ENCODE results near the gene CNGA2.
"Not testable (repeated sequence)": the region's sequence is repeated elsewhere in the genome, so short reads cannot be mapped to it uniquely, and the experiment has no call there.

Gene CNGA2

DNA sequence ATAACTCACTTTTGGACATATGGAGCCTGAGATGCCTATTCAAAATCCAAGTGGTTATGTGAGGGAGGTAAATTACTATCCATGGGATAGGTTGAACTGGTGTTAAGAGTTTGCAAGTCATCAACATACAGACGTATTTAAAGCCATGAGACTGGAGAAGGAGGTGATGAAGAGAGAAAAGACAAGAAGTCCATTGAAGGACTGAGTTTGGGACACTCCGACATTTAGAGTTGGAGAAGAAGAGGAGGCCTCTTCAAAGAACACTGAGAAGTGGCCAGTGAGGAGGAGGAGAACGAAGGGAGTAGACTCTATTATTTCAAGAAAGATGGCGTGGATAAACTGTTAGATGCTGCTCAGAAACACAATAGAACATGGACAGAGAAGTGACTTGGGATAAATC lies at the start of gene CNGA2:
Gene CNGA2 (plus strand): TSS at position 301 of the 400 bp plus-strand sequence. CDS start 3,738 bp downstream, outside the sequence.
- DNase-seq (ENCODE audit: low spot score): no peak

DNA sequence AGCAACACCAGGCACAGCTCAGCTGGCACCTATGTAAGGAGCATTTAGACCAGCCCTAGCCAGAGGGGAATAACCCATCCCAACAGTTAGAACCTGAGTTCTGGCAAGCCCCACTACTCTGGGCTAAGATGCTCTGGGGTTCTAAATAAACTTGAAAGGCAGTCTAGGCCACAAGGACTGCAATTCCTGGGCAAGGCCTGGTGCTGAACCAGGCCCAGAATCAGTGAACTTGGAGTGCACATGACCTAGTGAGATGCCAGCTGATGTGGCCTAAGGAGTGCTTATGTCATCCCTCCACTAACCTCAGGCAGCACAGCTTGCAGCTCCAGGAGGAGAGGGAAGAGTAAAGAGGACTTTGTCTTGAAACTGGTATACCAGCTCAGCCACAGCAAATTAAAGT lies 46.9 kb upstream of the CNGA2 start:
- no peak for DNase-seq (ENCODE audit: low spot score)

DNA sequence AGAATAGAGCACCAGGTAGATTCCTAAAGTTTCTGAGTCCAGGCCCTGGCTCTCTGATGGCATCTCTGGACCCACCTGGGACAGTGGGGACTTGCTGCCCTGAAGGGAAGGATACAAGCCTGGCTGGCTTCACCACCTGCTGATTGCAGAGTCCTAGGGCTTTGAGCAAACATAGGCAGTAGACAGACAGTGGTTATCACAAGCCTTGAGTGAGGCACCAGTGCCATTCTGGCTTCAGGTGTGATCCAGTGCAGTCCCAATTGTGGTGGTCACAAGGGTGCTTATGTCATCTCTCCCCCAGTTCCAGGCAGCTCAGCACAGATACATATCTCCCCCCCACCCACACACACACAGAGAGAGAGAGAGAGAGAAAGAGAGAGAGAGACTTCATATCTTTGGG lies 45.9 kb upstream of the CNGA2 start:
- DNase-seq (ENCODE audit: low spot score): no peak

DNA sequence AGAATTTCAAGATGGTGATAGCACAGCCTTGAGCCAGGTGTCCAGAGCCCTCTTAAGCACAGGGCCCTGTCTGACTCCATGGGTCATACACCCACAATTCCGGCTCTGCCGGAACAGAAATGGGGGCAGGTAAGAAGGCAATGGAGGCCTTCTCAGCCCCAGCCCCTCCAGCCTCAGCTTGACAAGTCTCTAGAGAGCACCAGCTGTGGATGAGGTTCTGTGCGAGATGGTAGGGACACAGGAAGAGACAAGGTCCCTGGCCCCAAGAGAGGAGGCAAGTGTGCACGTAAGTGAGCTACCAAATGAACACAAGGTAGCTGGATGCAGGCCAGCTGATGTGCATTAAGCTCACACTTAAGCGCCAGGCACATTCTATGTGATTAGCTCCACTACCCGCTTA lies 41.7 kb upstream of the CNGA2 start:
- DNase-seq (ENCODE audit: low spot score): no peak

DNA sequence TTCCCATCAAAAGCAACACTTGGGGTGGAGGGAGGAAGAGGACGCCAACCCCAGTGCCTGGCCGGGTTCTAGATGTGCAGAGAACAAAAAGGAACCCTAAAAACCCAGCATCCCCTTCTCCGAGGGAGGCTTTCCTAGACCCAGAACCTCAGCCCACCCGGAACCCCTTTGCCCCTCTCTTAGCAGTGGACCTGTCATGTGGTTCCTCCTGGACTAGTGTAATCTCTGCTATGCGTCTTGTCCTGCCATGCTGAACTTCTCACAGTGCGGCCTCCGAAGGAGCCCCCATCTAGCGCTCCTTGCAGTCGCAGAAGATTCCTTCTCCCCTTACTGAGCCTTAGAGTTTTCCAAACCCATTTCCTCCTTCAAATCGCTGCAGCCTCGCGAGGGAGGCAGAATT lies 40.4 kb upstream of the CNGA2 start:
- DNase-seq (ENCODE audit: low spot score): no peak

DNA sequence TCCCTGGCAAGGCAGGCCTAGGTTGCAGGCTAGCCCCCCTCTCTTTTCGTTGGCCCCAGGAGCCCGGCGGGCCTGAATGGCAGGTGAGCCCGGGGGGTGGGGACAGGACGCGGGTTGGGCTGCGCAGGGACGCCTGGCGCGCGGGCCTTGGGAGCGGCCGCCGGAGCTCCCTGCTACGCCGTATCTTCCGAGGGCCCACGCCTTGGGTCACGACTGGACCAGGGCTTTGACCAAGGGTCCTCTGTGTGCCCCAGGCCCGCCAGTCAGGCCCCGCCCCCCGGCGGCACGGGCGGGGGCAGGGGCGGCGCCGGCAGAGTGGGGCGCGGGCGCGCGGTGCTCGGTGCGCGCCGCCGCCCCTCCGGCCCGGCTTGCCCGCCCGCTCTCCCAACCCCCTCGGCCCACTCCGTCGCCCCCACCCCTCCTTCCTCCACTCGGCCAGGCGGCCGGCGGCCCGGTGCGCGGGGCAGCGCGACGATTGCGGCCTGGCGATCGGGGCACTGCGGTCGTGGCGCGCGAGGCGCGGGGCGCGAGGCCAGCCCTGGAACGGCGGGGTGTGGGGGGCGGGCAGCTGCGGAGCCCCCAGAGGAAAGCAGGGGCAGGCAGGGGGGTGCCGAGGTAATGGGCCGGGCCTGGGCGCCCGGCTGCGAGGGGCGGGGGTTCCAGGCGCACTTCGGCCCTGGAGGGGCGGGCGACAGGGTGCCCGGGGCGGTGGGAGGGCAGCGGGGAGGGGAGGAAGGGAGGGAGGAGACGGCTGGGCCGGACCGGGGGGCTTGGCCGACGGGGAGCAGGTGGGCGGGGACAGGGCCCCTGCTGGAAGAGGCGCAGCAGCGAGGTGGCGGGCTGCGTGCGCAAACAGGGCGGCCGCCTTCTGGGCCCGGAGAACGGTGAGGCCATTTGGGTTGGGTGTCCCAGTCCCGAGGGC lies 39.6 kb upstream of the CNGA2 start, which contains the start of gene PRRG3:
Gene PRRG3 (plus strand): TSS at position 798 of the 922 bp plus-strand sequence. CDS start 3,357 bp downstream, outside the sequence.
- DNase-seq (ENCODE audit: low spot score): no peak

DNA sequence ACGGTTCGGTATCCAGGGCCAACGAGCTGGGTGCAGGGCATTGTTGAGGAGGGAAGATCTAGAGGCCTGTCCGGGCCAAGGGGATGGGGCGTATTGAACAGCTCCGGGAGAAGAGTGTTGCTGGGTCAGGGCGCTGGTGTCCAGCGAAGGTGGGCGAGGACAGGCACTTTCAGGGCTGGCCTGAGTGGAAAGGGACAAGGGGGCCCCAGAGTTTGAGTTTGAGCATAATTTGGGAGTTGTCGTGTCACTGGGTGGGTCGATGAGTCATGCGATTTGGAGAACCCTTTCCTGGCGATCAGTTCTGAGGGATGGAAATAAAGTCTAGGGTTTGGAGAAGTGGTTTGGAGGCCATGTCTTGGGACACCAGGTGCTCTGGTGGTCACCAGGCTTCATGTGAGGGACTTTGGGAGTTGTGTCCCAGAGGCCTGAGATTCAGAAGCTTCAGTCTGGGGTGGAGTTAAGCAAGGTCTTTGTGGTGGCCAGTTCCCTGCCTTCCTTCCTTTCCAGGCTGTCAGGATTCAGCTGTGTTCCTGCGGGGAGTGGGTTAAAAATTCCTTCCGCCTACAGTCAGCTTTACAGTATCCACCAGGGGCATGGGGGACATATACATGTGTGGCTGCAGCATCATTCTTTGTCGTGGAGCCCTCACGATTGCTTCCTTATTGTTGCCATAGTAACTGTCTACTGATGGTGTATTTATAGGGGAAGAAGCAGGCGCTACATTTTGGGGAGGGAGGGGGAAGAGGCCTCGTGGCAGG lies 38.8 kb upstream of the CNGA2 start:
- no peak for DNase-seq (ENCODE audit: low spot score)

DNA sequence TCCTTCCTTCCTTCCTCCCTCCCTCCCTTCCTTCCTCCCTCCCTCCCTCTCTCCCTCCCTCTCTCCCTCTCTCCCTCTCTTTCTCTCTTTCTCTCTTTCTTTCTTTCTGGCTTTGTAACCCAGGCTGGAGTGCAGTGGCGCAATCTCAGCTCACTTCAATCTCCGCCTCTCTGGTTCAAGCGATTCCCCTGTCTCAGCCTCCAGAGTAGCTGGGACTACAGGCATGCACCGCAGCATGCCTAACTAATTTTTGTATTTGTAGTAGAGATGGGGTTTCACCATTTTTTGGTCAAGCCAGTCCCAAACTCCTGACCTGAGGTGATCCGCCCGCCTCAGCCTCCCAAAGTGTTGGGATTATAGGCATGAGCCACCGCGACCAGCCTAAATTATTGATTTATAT lies 37.5 kb upstream of the CNGA2 start:
- not testable (repeated sequence) for DNase-seq (ENCODE audit: low spot score)

DNA sequence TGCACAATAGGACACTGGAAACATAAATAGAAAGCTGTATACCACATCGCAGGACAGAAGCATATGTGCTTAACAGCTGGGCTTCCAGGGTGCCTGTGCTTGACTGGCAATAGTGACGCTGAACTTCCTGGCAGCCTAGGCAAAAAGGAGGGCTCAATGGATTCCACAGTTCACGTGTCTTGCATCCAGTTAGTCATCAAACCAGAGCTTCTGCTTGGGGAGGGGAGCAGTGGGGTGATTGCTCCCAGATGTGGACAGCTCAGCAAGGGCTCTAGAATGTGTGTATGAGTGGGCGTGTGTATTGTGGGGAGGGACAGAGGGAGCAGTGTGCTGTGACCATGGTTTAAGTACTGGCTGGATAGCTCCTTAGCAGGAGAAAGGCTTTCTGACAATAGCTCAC lies 37.0 kb upstream of the CNGA2 start:
- peak; percentile 88 for DNase-seq (ENCODE audit: low spot score)

DNA sequence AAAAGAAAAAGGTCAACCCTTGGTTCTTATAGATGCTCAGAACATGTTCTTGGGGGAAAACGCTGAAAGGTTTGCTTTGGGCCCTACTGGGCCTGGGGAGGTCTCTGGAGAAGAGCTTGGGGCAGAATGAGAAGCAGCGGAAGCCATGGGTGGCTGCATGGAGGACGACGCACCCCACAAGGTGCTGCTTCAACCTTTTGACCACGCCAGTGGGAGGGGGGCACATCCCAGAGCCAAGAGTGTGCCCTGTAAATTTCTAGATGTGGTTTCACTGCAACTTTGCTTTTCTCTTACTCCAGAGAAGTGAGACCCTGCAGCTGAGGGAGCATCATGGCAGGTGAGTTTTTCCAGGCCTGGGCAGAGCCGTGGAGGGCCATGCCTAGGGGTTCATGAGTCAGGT lies 36.1 kb upstream of the CNGA2 start:
- DNase-seq (ENCODE audit: low spot score): no peak

DNA sequence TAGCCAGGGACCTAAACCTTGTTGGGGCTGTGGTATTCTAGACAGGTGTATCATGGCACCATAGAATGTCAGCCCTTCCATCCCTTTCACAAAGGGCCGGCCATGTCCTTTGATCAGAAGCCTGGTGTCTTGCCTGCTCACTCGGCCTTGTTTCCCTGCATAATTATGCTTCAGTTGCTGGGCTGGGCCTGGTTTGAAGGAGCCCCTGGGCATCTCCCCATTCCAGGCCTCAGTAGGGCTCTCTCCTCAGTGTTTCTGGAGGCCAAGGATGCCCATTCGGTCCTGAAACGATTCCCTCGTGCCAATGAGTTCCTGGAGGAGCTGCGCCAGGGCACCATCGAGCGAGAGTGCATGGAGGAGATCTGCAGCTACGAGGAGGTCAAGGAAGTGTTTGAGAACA lies 34.8 kb upstream of the CNGA2 start:
- DNase-seq (ENCODE audit: low spot score): no peak

DNA sequence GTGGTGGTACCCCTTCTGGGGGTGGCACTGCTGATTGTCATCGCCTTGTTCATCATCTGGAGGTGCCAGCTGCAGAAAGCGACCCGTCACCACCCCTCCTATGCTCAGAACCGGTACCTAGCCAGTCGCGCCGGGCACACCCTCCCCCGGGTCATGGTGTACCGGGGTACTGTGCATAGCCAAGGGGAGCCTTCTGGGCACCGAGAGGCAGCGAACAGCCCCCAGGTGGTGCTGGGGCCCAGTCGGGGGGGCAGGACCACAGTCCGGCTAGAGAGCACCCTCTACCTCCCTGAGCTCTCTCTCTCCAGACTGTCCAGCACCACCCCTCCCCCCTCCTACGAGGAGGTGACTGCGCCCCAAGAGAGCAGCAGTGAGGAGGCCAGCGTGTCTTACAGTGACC lies 34.0 kb upstream of the CNGA2 start:
- DNase-seq (ENCODE audit: low spot score): no peak

DNA sequence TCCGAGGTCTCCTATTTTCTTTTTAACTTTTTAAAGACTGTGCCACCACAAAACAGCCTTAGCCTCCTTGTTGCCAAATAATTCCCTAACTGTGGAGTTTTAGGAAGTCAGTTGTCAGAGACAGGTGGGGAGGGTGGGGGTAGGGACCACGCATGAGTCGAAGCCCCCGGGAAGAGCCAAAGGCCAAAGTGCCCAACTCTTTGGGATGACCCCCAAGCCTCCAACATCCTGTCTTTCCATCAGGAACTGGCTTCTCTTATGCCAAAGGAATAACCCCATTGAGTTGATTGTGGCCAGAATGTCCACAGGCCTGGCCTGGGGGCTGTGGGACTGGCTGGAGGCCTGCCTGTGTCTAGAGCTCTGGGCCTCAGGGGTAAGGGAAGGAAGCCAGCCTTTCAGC lies 33.5 kb upstream of the CNGA2 start:
- no peak for DNase-seq (ENCODE audit: low spot score)

DNA sequence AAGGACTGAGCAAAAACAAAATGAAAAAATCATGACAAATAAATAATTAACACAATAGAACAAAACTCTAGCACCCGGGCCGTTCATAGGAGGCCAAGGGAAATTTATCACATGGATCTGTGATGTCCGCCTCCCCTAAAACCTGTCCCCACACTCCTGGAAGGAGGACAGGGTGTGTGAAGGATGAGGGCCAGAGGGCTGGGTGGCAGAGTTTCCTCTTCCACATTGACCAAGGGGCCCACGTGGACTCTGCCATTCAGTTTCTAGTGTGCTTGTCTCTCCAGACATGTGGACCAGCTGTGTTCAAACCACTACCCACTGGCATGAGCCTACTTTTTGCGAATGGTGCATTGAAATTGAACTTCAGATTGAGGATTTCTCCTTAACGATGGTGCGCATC lies 33.0 kb upstream of the CNGA2 start:
- DNase-seq (ENCODE audit: low spot score): no peak

DNA sequence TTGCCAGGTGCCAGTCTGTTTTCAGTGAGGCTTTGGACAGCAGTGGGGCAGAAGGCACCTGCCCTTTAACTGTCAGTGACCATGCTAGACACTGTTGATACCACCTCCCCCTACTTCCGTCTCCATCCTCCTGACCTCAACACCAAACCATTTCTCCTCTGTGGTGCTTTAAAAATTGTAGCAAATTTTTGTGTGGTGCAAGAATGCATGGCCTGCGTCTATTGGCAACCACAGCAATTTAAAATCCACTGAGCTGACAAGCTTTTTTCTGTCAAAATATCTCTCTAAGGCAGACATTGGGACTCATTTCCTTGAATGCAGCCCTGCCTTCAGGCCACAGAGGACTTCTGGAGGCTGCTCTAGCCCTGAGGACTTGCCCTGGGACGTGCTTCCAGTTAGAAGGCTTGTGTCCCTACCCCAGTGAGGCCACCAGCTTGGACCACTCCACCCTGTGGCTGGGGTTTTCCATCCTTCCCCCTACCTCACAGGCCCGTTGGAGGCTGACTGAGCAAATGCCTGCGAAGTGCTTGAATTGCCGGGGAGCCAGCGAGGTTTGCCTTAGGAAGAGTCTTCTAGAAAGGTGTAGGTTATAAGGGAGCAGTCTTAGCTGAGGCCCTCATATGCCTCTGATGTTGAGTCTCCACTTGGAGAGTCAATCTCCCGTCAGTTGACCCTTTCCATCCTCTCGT lies 32.4 kb upstream of the CNGA2 start:
- peak; percentile 59 for DNase-seq (ENCODE audit: low spot score)

DNA sequence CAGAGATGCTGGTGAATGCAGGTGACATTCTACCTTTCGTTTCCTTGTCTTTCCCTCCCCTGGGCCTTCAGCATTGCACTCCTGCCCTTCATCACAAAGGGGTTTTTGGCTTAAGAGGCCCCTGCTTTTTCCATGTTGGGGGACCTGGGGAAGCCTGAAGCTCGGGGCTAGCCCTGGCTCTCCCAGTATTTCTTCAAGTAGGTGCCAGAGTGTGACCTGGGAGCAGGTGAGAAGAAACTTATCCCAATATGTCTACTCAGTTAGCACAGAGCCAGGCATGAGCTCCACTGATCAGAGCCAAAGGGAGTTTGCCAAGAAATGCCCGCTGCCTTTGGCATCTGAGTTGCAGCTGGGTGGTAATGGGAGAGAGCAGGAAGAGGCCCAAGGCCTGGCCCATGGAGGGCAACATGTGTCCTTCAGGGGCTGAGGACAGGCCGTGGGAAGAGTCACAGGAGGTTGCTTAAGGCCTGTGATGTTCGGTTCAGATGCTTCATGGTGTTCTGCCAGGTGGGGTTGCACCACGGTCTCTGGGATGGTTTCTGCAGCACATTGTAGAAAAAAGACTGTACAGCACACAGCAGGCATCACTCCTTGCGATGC lies 31.7 kb upstream of the CNGA2 start:
- DNase-seq (ENCODE audit: low spot score): no peak

DNA sequence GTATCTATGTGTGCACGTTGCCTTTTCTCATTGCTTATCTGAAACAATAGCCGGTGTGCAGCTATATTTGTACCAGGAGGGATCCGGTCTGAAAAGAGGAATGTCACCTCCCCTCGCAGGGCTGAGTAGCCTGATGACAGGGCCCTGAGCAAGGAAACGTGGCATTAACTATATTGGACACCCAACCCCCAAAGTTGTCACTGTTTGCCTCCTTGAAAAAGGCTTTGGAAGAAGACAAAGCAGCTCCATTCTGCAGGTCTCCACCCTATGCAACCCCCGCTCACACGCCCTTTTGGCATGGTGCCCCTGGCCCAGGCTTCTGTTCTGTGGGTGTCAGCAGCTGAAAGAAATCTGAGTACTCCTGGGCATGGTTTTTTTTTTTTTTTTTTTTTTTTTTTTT lies 31.1 kb upstream of the CNGA2 start:
- DNase-seq (ENCODE audit: low spot score): peak; percentile 25

DNA sequence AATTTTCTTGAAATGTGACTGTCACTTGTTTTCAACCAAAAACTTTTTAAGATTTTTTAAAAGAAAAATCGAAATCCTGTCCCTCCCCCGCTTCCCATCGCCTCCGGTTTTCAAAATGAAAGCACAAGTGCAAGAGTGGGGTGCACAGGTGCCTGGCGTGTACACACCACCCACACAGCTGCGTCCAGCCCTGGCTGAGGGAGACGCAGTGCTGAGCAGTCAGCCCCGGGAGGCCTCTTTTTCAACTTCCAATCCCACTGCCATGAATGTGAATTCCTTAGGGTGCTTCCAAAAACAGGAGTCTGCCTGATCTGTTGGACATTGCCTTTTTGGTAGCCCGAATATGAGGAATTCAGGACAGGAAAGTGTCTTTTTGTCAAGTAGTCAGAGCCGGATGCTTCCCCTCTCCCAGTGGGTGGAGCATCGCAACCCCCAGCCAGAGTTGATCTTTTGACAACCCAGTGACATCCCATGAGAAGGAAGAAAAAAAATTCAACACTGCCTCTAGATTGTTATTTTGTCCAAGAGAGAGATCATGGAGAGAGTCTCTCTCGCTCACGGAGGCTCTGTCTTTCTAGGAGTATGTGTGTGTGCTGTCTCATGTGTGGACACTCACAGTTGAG lies 30.4 kb upstream of the CNGA2 start:
- no peak for DNase-seq (ENCODE audit: low spot score)

DNA sequence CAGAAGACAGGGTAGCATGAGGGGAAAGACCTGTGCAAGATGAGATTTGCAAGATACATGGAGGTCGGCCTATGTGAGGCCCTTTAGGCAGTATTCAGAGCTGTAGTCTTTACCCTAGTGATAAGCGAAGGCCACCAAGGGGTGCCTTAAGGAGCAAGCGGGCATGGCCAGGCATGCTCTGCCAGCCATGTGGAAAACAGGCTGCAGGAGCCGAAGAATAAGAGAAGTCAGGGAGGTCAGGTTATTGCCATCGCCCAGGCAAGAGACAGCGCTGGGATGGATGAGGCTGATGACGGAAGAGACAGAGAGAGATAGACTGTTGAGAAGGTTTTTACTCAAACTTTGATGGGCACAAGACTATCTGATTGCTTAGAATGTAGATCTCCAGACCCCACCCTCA lies 25.7 kb upstream of the CNGA2 start:
- DNase-seq (ENCODE audit: low spot score): no peak

DNA sequence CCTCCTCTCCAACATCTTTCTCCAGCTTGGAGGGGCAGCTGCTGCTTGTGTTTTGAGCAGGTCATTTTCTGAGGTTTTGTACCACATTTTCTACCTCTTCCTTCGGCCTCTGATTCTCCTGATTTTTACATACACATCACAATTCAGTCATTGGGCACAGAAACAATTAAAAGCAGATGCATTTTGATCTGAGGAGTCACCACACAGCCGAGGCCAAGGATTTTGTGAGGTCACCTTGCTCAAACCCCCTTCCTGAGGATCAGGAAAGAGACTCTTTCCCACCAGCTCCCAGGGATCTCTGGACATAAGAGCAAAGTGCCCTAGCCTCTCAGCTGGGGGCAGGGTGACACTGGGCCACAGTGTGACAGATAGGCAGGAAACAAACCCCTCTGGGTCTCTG lies 24.1 kb upstream of the CNGA2 start:
- DNase-seq (ENCODE audit: low spot score): no peak

DNA sequence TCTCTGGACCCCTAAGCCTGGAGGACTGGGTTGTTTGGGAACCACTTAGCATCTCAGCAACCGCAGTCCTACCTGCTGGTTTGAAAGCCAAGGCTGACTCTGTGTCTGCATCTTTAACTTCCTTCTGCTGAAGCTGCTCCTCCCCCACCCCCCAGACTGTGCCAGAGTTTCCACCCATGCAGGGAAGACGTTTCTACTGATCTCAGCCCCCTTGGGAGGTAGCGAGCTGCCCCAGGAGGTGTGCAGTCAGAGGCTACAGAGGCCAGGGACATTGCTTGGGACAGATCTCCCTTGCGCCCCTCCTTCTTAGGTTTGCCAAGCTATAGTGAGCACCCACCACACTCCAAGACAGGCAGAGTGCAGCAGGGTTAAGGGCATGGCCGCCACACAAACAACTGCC lies 23.4 kb upstream of the CNGA2 start:
- DNase-seq (ENCODE audit: low spot score): no peak

DNA sequence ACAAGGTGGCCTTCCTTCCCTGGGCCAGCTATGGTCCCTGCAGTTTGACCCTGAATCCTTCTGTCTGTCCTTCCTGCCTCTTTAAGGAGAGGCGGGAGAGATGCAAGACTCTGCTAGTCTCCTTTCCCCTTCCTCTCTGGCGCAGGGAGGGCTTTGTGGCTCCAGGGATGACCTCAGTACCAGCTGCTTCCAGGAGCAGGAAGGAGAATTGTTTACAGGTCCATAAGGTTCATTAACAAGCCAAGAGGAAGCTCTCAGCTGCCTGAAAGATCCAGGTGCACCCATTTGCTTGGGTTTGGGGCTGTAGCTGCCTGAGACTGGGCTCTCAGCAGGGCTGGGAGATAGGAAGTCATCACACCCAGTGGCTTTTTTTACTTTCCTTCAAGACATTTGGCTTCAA lies 22.8 kb upstream of the CNGA2 start:
- DNase-seq (ENCODE audit: low spot score): no peak

Measured in GM03348 (cell line).